Body of pancreas (tissue), 2 donors: ENCODE measurements around the gene RBSN. TPM values are rescaled to one million over a fixed set of nuclear protein-coding genes. Genes with fewer than 3 reads are reported as not detected.

Experiments used
- total RNA-seq, 2 donors: library from RNA; depleted of rRNA; stranded (reverse); fragments of >200 nt; gene quantifications; one replicate each; pipeline ENCODE4 v1.1.0, GENCODE V29; 2016

Gene RBSN
- total RNA-seq, 2 donors from 2014 or later, result 9.1 to 9.2 TPM

Other genes starting within 250 kb of the RBSN start
- 10 to 100 TPM; 16.9 to 22.1 TPM for gene NR2C2, start 151.6 kb downstream of the RBSN start, total RNA-seq
- 10 to 100 TPM; 17.1 to 24.7 TPM for gene MRPS25, start 33.8 kb downstream of the RBSN start, total RNA-seq
- 10 to 100 TPM; 38.1 to 40.5 TPM for gene CAPN7, start 107.1 kb upstream of the RBSN start, total RNA-seq
- 10 to 100 TPM; 13.7 to 21.8 TPM for gene SH3BP5, start 233.4 kb upstream of the RBSN start, total RNA-seq